ENCODE data around the gene MAN1A1.
"Not testable (repeated sequence)": the region's sequence is repeated elsewhere in the genome, so short reads cannot be mapped to it uniquely, and the experiment has no call there.

The MAN1A1 gene

GRCh38 chr6:119171088-119171841, 178.3 kb downstream of the MAN1A1 start:
- no peak for DNase-seq (ENCODE audit: low spot score)

DNA sequence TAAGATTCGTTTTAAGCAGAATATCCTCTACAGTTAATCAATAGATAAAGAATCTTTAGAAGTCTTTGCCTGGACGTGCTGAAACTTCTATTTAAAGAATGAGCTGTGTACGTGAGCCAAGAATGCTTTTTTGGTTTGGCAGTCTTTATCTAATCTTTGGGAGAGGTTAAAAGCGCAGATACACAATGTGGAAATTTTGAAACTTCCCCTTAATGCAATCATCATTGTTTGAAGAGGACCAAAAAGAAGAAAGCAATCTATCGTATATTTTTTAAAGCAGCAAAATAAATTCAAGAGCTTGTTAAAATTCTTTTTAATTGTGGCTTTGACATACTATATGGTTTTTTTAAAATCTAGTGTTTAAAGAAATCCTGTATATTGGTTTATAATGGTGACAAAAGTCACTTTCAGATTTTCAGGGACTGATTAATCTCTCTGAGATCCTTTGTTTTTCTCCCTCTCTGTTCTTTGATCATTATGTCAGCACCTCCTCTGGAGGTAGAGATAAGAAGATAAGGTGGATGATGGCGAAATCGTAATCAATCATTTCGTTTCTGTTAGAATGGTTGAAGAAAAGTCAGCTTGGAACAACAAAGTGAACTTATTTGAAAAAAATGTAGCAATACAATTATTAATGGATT, 179.0 kb downstream of the MAN1A1 start:
- no peak for DNase-seq (ENCODE audit: low spot score)

- no peak for DNase-seq (ENCODE audit: low spot score)
Observed at GRCh38 chr6:119170103-119170446, 179.5 kb downstream of the MAN1A1 start.

- not testable (repeated sequence) for DNase-seq (ENCODE audit: low spot score)
Observed at GRCh38 chr6:119169355-119169754, 180.2 kb downstream of the MAN1A1 start.

DNA sequence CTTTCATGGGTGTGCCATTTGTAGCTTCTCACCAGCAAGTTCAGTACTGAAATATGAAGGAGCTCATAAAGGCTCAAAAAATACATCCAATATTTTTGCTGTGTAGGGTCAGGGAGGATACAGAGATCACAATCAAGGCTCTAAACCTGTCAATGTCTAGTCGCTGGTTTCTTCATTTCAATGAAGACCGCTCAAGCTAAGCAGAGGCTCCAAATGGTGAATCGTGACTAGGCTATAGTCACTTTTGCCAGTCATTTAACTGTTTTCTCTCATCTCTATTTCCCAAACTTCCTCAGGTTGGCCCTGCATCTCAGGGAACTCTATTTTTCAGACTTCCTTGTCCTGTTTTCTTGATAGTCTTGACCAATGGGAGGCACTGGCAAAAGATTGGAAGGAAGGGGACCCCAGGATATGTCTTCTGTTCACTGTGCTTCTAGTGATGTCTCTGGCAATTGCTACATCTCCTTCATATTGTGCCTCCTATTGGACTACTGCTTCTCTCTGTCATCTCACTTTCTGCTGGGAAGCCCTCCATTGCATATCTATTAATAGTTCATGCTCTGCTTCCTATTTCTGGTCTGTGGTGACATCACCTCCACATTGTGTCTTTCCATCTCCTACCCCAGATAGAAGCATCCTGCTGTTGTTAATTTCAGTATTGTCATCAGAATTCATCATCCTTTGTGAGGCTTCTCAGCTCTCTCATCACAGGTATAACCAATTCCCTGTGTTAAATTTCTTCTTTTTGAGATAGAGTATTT, 183.4 kb downstream of the MAN1A1 start:
- no peak for DNase-seq (ENCODE audit: low spot score)

DNA sequence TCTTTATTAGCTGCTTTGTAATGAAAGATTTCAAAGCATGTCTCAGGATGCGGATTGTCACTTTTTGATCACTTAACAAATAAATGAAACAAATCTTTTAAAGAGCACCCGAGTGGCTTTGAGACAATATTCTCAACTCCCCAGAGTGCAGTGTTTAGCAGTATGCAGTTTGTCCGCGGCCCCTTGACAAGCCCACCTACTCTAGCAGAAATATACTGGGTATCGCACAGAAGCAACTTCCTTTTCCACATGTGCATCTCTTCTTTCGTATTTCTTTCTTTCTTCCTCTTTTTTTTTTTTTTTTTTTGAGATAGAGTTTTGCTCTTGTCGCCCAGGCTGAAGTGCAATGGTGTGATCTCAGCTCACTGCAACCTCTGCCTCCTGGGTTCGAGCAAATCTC, 186.6 kb downstream of the MAN1A1 start:
- DNase-seq (ENCODE audit: low spot score), result no peak

GRCh38 chr6:119162134-119162775, 187.3 kb downstream of the MAN1A1 start:
- no peak for DNase-seq (ENCODE audit: low spot score)

GRCh38 chr6:119161438-119161837, 188.1 kb downstream of the MAN1A1 start:
- no peak for DNase-seq (ENCODE audit: low spot score)

GRCh38 chr6:119160911-119161310, 188.7 kb downstream of the MAN1A1 start:
- DNase-seq (ENCODE audit: low spot score), result no peak

GRCh38 chr6:119158057-119158848, 191.3 kb downstream of the MAN1A1 start:
- DNase-seq (ENCODE audit: low spot score), result no peak

GRCh38 chr6:119157506-119157815, 192.1 kb downstream of the MAN1A1 start:
- DNase-seq (ENCODE audit: low spot score), result no peak

DNA sequence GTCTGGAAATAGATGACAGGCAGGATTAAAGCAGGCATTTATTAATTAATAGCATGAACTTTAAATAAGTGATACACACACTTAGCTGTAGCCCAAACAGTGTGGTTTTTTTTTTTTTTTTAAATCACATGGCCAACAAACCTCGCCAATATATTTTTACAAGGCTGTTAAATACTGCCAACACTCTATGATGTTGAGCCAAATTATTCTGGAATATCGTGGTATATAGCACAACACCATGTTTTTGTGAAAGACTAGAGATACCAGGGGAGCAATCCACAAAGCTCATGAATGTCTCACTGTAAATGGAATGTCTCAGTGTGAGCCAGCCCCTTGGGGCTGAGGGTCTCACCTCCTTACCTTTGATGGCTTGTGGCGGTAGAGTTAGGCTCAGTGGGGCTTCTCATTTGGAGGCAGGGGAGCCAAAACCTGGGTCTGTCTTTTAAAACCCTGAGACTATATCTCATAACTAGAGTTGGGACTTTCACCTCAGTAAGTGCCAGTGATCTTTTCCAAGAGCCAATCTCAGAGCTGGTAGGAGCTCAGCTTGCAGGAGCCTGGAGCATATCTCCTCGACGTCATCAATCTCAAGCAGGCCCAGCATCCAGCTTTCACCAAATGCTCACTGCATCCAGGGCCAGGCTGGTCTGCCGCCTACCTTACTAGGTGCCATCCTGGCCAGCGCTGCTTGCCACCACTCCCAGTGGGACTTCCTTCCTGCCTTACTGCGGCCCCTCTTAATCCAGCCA, 192.6 kb downstream of the MAN1A1 start:
- no peak for DNase-seq (ENCODE audit: low spot score)

GRCh38 chr6:119156082-119156481, 193.5 kb downstream of the MAN1A1 start:
- DNase-seq (ENCODE audit: low spot score), result not testable (repeated sequence)

DNA sequence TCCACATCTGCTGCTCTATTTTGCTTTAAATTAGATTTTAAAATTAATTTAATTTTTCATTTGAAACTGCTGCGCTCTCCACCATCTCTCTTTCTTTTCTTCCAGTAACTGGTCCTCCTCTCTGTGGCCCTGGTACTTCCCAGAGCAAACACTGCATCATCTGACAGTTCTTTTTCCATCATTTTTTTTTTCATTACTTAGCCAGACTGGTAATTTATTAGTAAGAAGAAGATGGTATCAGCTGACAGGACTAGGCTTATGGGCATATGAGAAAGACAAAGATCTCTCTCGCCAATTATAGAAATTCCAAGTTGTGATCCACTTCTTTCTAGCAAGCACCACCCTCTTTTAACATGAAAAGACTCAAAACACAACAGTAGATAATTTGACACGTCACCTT, 197.4 kb downstream of the MAN1A1 start:
- DNase-seq (ENCODE audit: low spot score), result no peak

DNA sequence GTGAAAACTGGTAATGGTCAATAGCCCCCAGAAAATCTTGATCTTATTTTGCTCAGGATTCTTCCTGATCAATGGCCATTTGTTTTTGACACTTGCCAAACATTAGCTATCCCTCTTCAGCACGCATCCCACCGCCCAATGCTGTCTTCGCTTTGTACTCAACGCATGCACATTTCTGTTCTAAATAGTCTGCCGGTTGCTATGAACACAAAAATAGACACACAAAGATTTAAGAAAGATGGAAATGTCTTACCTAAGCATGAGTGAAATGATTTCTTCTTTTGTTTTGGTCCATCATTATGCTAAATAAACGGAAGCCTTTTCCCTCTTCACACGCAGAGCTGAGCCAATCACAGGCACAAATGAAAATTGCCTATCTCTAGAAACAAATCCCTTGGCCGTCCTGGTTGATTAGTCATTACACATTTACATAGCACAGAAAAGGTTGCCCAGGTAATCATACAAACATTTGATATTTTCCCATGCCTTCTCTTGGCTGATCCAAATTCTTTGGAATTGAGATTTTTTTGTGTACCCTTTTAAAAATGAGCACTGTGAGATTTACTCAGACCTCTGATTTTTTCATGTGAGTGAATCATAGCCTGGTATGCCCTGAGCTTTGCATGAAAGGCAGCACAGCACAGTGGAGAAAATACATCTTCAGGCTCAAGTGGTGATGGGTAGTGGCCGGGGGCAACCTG, 200.6 kb downstream of the MAN1A1 start:
- no peak for DNase-seq (ENCODE audit: low spot score)

- no peak for DNase-seq (ENCODE audit: low spot score)
Observed at GRCh38 chr6:119148098-119148824, 201.3 kb downstream of the MAN1A1 start.

GRCh38 chr6:119147101-119148053, 202.2 kb downstream of the MAN1A1 start:
- DNase-seq (ENCODE audit: low spot score), result no peak

GRCh38 chr6:119145111-119145510, 204.4 kb downstream of the MAN1A1 start:
- DNase-seq (ENCODE audit: low spot score), result no peak

DNA sequence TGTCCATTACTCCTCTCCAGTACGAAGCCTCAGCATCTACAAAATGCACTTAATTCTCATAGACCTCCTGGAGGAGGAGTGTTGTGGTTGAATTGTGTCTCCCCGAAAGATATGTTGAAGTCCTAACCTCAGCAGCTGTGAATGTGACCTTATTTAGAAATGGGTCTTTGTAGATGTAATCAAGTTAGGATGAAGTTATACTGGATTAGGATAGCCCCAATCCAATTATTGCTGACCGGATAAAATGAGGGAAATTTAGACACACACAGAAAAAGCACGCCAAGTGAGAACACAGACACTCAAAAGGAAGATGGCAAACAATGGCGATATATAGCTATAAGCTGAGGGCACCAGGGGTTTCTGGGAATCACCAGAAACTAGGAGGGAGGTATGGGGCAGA, 206.9 kb downstream of the MAN1A1 start:
- DNase-seq (ENCODE audit: low spot score), result no peak
